HEK293 (cell line): Measurements from ENCODE around the gene WNT2.

Source experiments
- CTCF ChIA-PET: fragments of 350-600 bp; formaldehyde crosslinking; extraction: SDS; loops from one replicate; lab custom pipeline; 2021; ENCODE audit warnings: antibody characterized with exemption; lab: Yijun Ruan, JAX
- POLR2A ChIA-PET: fragments of 300-600 bp; formaldehyde crosslinking; extraction: SDS; loops from one replicate; lab custom pipeline; 2020; ENCODE audit warnings: antibody characterized with exemption, inconsistent platforms; lab: Yijun Ruan, JAX
- H3K27ac ChIP-seq: fragments of 200-500 bp; sonication (Bioruptor generic); 2 replicates; pipeline ENCODE4 v1.5.1; 2014; ENCODE audit warnings: low read depth, low read length, control low read depth, inconsistent platforms; ENCODE audit errors: extremely low read depth
- H3K36me3 ChIP-seq, 2 experiments: fragments of 200-500 bp in 1 of 2; sonication (Bioruptor generic) in 1 of 2; 1 replicate in 1 of 2; 2 replicates in 1 of 2; pipeline ENCODE4 v1.5.1; 2014 to 2017; ENCODE audit warnings: inconsistent platforms in 2 of 2, low read length in 2 of 2; ENCODE audit not compliant: control insufficient read depth in 2 of 2, insufficient read depth in 1 of 2
- H3K4me1 ChIP-seq: fragments of 200-500 bp; sonication (Bioruptor generic); 2 replicates; pipeline ENCODE4 v1.5.1; 2014; ENCODE audit warnings: mild to moderate bottlenecking, low read length, inconsistent platforms; ENCODE audit not compliant: control insufficient read depth, insufficient read depth
- H3K4me3 ChIP-seq: 2 replicates; pipeline ENCODE4 v1.5.1; 2011; ENCODE audit warnings: low read depth, mild to moderate bottlenecking, control low read depth, low read length, moderate library complexity
- H3K9me3 ChIP-seq: fragments of 200-500 bp; sonication (Bioruptor generic); 2 replicates; pipeline ENCODE4 v1.5.1; 2014; ENCODE audit warnings: low read depth, low read length, inconsistent platforms; ENCODE audit not compliant: control insufficient read depth, insufficient read depth
- BCL6B ChIP-seq: fragments of 450-650 bp; formaldehyde crosslinking; IDR thresholded peaks from 2 replicates; pipeline ENCODE4 v1.5.1; 2017; ENCODE audit warnings: missing biosample characterization, missing genetic modification characterization
- MEIS1 ChIP-seq: sonication (generic); formaldehyde crosslinking; IDR thresholded peaks from 2 replicates; pipeline ENCODE4 v1.8.1; 2022; ENCODE audit warnings: missing genetic modification reagents, mild to moderate bottlenecking, borderline replicate concordance
- SALL2 ChIP-seq: fragments of 450-650 bp; formaldehyde crosslinking; IDR thresholded peaks from 2 replicates; pipeline ENCODE4 v1.5.0; 2017; ENCODE audit warnings: missing biosample characterization, mild to moderate bottlenecking, missing genetic modification characterization, borderline replicate concordance
- ZNF274 ChIP-seq, 2 experiments: fragments of 200-500 bp in 1 of 2; fragments of 450-650 bp in 1 of 2; sonication (Bioruptor generic) in 1 of 2; formaldehyde crosslinking in 1 of 2; IDR thresholded peaks; 2 replicates each; pipeline versions ENCODE4 v1.5.1 to v1.6.1; 2014 to 2016; ENCODE audit warnings: borderline replicate concordance in 1 of 2, inconsistent platforms in 1 of 2, low read length in 1 of 2, missing biosample characterization in 1 of 2, missing genetic modification characterization in 1 of 2
- ZNF362 ChIP-seq: fragments of 450-650 bp; formaldehyde crosslinking; IDR thresholded peaks from 2 replicates; pipeline ENCODE4 v1.5.1; 2016; ENCODE audit warnings: missing biosample characterization, missing genetic modification characterization
- ZNF366 ChIP-seq: fragments of 450-650 bp; formaldehyde crosslinking; conservative IDR thresholded peaks from 2 replicates; pipeline ENCODE4 v1.5.1; 2016; ENCODE audit warnings: missing biosample characterization, missing genetic modification characterization
- ZNF513 ChIP-seq: fragments of 450-650 bp; IDR thresholded peaks from 2 replicates; pipeline ENCODE4 v1.5.1; 2018; ENCODE audit warnings: missing biosample characterization, missing genetic modification characterization
- ZNF558 ChIP-seq: fragments of 450-650 bp; formaldehyde crosslinking; IDR thresholded peaks from 2 replicates; pipeline ENCODE4 v1.5.1; 2016; ENCODE audit warnings: missing biosample characterization, missing genetic modification characterization
- ZNF610 ChIP-seq: fragments of 450-650 bp; formaldehyde crosslinking; IDR thresholded peaks from 2 replicates; pipeline ENCODE4 v1.5.1; 2016; ENCODE audit warnings: missing biosample characterization, missing genetic modification characterization, borderline replicate concordance
- ZNF785 ChIP-seq: fragments of 450-650 bp; formaldehyde crosslinking; IDR thresholded peaks from 2 replicates; pipeline ENCODE4 v1.5.1; 2016; ENCODE audit warnings: missing biosample characterization, missing genetic modification characterization

WNT2 gene

GRCh38 chr7:117283779-117284178 is 39.1 kb downstream of the WNT2 start:
- no peak overlapping the region for H3K27ac ChIP-seq
- no peaks in the 10 kb centered on the region for H3K4me1 ChIP-seq
- H3K36me3 ChIP-seq = no peaks in the 10 kb centered on the region
- ChIA-PET POLR2A (no interaction called here), CTCF (no interaction called here)
- no peak overlapping the region for H3K4me3 ChIP-seq
- no peaks in the 10 kb centered on the region for H3K9me3 ChIP-seq
- no peak for TF ChIP-seq ZNF362 (tag by site-specific recombination)
- no peak for TF ChIP-seq BCL6B (tag by site-specific recombination)
- TF ChIP-seq MEIS1 (CRISPR knock-in tag) = no peak
- TF ChIP-seq ZNF610 (tag by site-specific recombination) = no peak
- no peak for TF ChIP-seq ZNF558 (tag by site-specific recombination)
- TF ChIP-seq ZNF274 (IDR thresholded peaks at IDR 0.05; ENCODE audit: low read length) = no peak
- TF ChIP-seq ZNF274 (tag by site-specific recombination; IDR thresholded peaks at IDR 0.05; ENCODE audit: borderline replicate concordance) = no peak
- no peak for TF ChIP-seq SALL2
- no peak for TF ChIP-seq ZNF785 (tag by site-specific recombination)

DNA sequence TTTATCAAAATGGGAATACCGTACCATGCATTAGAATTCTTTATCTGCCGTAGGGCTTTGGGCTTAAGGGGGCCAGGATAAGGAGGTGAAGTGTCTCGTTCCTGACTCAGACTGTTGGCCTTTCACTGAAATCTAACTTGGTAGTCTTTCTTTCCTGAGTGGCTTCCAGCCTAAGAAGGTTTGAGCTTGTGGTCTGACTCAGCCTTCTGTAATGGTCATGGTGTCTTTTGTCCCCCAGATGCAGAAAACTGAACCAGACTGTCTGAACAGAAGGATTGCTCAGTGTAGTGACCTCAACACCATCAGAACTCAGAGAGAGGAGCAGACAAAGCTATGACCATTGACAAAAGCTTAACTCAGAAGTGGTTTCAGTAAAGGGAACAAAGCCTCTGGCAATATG is 39.5 kb downstream of the WNT2 start:
- Histone ChIP-seq H3K4me3 (no peak overlapping the region), H3K9me3 (no peaks in the 10 kb centered on the region), H3K36me3 (no peaks in the 10 kb centered on the region)
- ChIA-PET CTCF (no interaction called here), POLR2A (no interaction called here)
- no peak for TF ChIP-seq BCL6B (tag by site-specific recombination)
- TF ChIP-seq, all 188 proteins: peak for 0
- Histone ChIP-seq H3K27ac (no peak overlapping the region), H3K4me1 (no peaks in the 10 kb centered on the region)

- Histone ChIP-seq H3K9me3 (no peaks in the 10 kb centered on the region), H3K4me3 (no peak overlapping the region), H3K4me1 (no peaks in the 10 kb centered on the region), H3K27ac (no peak overlapping the region), H3K36me3 (no peaks in the 10 kb centered on the region)
- POLR2A ChIA-PET = no interaction called here
- TF ChIP-seq ZNF366 (tag by site-specific recombination) (peak; percentile 68), BCL6B (tag by site-specific recombination) (no peak), ZNF513 (peak; percentile 84)
- CTCF ChIA-PET = no interaction called here
Observed at GRCh38 chr7:117282239-117282812, 40.5 kb downstream of the WNT2 start.
